Brain microvascular endothelial cell (primary cell): ENCODE results near the gene NUBPL.

Experiments
- DNase-seq: peaks from one replicate; pipeline ENCODE4 v3.0.0-alpha.2; 2020
- H3K27ac ChIP-seq: fragments of 250-450 bp; sonication (Bioruptor Pico); 2 replicates; pipeline ENCODE4 v1.5.1; 2020; ENCODE audit warnings: mild to moderate bottlenecking, moderate library complexity
- H3K27me3 ChIP-seq: fragments of 250-450 bp; sonication (Bioruptor Pico); replicated peaks from 2 replicates; pipeline ENCODE4 v1.5.1; 2020; ENCODE audit warnings: mild to moderate bottlenecking
- H3K36me3 ChIP-seq: fragments of 250-450 bp; sonication (Bioruptor Pico); replicated peaks from 2 replicates; pipeline ENCODE4 v1.5.1; 2020; ENCODE audit warnings: mild to moderate bottlenecking
- H3K4me3 ChIP-seq: 2 replicates; pipeline ENCODE4 v1.5.1; 2011; ENCODE audit warnings: low read depth, mild to moderate bottlenecking, control low read depth, low read length, moderate library complexity
- in situ Hi-C: cut with HindIII; loops from 2 replicates; pipeline ENCODE4 v1.10.0; 2017; ENCODE audit warnings: low sequenced_read_pairs, low pct_ligation_motif_present
- TF ChIP-seq, protein P1 (sequence below): IDR thresholded peaks from 2 replicates; pipeline ENCODE4 v1.5.1; 2011; ENCODE audit warnings: low read depth, mild to moderate bottlenecking, moderate library complexity, low read length, control low read depth, inconsistent platforms; ENCODE audit errors: missing control alignments

Gene NUBPL

DNA sequence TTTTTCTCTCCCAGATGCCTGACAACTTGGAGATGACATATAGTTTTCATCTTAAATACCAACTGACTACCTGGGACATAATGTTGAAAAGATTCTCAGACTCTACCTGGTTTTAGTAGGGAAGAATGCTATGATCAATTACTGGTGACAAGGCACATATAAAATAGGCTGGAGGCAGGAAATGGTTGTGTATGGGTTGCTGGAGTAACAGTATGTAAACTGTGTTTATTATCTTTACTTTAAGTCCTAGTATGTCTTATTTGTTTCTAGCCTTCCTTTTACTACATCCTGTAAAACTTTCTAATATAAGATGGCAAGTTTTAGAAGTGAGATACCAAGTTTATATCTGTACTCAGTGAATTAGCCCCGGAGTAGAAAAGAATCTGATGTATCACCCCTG is 98.1 kb downstream of the NUBPL start:
- Histone ChIP-seq H3K27ac (no peak overlapping the region), H3K36me3 (no peaks in the 10 kb centered on the region), H3K27me3 (no peaks in the 10 kb centered on the region), H3K4me3 (no peak overlapping the region)
- in situ Hi-C loops = no loop called here
- DNase-seq = no peak
- TF ChIP-seq, protein P1, sequence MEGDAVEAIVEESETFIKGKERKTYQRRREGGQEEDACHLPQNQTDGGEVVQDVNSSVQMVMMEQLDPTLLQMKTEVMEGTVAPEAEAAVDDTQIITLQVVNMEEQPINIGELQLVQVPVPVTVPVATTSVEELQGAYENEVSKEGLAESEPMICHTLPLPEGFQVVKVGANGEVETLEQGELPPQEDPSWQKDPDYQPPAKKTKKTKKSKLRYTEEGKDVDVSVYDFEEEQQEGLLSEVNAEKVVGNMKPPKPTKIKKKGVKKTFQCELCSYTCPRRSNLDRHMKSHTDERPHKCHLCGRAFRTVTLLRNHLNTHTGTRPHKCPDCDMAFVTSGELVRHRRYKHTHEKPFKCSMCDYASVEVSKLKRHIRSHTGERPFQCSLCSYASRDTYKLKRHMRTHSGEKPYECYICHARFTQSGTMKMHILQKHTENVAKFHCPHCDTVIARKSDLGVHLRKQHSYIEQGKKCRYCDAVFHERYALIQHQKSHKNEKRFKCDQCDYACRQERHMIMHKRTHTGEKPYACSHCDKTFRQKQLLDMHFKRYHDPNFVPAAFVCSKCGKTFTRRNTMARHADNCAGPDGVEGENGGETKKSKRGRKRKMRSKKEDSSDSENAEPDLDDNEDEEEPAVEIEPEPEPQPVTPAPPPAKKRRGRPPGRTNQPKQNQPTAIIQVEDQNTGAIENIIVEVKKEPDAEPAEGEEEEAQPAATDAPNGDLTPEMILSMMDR = no peak

DNA sequence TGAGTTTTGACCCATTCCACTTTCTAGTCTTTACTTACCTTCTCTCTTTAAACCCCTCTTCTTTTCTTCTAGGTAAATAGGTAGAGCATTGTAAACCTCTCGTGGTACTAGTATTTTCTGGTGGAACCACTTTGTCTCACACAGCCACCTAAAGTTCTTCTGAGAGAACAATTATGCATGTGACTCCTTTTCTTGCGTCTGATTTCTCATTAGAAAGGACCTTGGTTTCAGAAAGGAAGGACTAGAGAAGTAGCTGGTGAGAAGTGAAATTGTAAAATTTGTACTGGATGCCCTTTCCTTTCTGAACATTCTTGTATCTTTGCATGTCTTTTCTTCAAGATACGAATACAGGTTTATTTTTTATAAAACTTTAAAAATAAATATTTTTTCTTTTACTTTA is 99.0 kb downstream of the NUBPL start:
- no peak overlapping the region for H3K27ac ChIP-seq
- in situ Hi-C loops = no loop called here
- DNase-seq = no peak
- no peaks in the 10 kb centered on the region for H3K36me3 ChIP-seq
- H3K4me3 ChIP-seq = no peak overlapping the region
- TF ChIP-seq, protein P1 = no peak
- no peaks in the 10 kb centered on the region for H3K27me3 ChIP-seq

DNA sequence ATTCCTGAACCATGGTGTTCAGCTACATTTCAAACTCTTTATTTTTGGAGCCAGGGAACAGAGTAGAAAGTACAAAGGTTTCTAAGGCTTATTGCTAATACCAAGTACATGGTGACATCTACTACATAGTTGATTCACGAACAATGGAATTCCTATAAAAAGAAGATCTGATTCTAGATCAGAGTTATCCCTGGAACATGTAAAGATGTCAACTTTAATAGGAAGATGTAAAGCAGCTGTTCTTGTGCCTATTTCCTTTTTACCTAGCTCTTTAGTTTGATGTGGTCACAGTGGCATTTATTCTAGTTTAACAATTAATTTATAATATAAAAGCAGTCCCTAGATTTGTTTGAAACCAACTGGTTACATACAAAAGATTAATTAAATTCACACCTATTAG is 99.5 kb downstream of the NUBPL start:
- Histone ChIP-seq H3K27me3 (no peaks in the 10 kb centered on the region), H3K4me3 (no peak overlapping the region), H3K27ac (no peak overlapping the region), H3K36me3 (no peaks in the 10 kb centered on the region)
- in situ Hi-C loops = no loop called here
- DNase-seq = no peak
- TF ChIP-seq, protein P1 = no peak

DNA sequence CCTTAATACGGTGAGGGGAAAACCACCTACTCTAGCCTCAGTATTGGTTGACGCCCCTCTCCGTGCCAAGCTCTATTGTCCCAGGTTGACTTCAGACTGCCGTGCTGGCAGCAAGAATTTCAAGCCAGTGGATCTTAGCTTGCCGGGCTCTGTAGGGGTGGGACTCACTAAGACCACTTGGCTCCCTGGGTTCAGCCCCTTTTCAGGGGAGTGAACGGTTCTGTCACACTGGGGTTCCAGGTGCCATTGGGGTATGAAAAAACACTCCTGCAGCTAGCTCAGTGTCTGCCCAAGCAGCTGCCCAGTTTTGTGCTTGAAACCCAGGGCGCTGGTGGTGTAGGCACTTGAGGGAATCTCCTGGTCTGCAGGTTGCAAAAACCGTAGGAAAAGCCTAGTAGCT is 107.1 kb downstream of the NUBPL start:
- Histone ChIP-seq H3K27me3 (no peaks in the 10 kb centered on the region), H3K4me3 (no peak overlapping the region), H3K36me3 (no peaks in the 10 kb centered on the region), H3K27ac (no peak overlapping the region)
- in situ Hi-C loops = no loop called here
- TF ChIP-seq, protein P1 = no peak
- DNase-seq = no peak

DNA sequence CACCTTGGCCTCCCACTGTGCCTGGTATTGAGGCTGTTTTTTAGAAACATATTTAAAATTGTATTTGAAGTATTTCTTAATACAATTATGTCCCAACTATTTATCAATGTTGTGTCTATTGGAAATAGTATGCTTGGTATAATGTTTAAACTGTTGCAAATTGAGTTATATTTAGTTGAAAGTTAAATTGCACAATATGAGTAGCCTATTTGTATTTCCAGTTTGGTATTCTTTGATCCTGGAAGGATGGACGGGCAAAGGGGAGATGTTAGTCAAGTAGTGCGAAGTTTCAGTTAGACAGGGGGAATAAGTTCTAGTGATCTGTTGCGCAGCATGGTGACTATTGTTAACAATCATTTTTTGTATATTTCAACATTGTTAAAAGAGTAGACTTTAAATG is 111.5 kb downstream of the NUBPL start:
- H3K36me3 ChIP-seq = no peaks in the 10 kb centered on the region
- H3K4me3 ChIP-seq = no peak overlapping the region
- no peak overlapping the region for H3K27ac ChIP-seq
- DNase-seq = no peak
- H3K27me3 ChIP-seq = no peaks in the 10 kb centered on the region
- TF ChIP-seq, protein P1 = no peak
- in situ Hi-C loops = no loop called here

DNA sequence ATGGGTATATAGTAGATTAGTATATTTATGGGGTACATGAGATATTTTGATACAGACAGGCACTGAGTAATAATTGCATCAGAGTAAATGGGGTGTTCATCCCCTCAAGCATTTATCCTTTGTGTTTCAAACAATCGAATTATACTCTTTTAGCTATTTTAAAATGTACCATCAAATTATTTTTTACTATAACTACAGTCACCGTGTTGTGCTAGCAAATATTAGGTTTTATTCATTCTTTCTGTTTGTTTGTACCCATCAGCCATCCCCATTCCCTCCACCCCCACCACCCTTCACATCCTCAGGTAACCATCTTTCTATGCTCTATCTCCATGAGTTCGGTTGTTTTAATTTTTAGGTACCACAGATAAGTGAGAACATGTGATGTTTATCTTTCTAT is 115.8 kb downstream of the NUBPL start:
- Histone ChIP-seq H3K27me3 (no peaks in the 10 kb centered on the region), H3K4me3 (no peak overlapping the region), H3K27ac (no peak overlapping the region), H3K36me3 (no peaks in the 10 kb centered on the region)
- DNase-seq = no peak
- in situ Hi-C loops = no loop called here
- TF ChIP-seq, protein P1 = no peak
